Activated CD8-positive, alpha-beta memory T cell treated with anti-CD3 and anti-CD28 coated beads, Interleukin-2, amount 50 U/mL, for 1 hour (primary cell): ENCODE results near the gene KRTAP3-3.

Source experiments
- DNase-seq: peaks from one replicate; pipeline ENCODE4 v3.0.0-alpha.2; 2020; ENCODE audit errors: extremely low read depth

The KRTAP3-3 gene

DNA sequence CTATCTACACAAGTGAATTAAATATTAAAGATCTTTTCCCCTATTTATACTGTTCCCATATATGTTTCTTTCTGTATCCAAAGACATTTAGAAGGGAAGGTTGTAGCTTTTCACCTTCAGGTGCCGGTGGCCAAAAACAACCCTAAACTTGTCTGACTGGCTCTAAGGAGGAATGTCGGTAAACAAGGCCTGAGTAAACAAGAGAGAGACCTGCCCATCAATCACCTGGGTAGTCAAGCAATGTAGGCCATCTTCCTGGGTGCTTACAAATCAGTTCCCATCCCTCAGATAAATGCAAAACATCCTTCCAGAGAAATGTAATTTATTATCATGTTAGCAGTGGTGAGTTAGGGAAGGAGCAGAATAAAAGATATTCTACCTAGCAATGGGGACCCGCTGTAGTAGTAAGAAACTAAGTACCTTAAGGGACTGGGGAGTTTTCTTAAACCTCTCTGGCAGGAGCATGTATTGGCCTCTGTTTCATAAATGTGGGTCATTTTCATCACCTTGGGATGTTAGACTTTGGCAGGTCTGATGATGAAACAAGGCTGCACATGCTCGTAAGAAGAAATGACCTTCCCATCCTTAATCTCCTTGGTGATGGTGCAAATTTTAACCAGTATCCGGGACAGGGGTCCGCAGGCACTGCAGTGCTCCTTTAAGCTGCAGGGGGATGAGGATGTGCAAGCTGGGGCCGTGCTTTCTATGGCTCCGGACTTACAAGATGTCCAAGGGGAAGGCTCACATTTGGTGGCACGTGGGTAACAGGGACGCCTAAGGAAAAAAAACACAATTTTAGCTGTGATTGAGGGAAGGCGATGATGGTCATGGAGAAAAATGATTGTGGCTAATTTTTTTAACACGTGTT lies 35.6 kb downstream of the KRTAP3-3 start:
- no peak for DNase-seq

DNA sequence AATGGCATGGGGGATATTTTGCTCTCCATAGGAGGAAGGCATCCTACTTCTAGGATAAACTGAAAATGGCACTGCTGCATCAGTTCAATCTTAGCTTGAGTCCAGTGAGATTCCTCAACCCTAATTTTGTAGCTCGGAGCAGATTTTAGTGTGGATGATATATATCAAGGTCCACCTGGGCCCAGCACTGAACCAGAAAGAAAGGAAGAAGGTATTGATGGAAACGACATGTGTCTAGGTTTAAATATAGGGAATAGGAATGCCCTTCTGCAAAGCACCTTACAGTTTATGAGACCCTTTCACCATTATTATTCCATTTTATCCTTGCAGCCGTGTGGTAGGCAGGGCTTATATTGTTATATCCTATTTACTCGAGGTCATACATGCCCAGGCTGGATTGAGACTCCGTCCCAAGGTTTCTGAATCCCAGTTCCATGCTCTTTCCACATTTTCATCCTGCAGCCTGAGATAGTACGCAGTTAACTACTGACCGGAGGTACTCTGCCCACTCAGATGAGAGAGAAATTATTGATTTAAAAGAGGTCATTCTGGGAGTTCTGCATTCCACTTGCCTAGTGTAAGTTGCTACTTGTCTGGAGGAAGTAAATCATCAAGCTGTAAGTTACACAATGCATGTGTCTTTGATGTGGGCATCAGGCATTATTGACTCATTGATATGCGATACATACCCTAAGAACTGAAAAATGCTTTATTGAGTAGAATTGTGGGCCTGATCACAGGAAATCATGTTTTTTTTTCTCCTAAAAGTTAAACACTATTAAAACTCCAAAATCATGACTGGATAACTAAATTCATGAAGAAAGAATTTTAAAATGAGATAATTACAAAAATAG lies 37.3 kb downstream of the KRTAP3-3 start:
- DNase-seq = no peak

DNA sequence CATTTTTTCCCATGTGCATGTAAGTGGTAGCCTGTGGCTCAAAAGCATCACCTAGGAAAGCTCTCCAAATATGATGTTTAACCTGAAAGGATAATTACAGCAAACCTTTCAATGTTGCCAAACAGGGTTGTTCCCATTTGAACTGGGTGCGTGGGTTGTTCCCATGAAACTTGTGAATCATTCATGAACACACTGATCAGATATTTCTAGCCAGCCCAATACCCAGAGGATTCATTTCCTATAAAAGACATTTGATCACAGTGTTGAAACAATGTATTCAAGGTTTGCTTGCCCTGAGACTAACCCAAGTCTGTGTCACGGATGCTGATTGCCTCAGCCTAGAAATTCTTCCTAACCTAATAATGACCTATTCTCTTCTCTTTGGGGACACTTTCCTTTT lies 40.1 kb downstream of the KRTAP3-3 start:
- DNase-seq = no peak

DNA sequence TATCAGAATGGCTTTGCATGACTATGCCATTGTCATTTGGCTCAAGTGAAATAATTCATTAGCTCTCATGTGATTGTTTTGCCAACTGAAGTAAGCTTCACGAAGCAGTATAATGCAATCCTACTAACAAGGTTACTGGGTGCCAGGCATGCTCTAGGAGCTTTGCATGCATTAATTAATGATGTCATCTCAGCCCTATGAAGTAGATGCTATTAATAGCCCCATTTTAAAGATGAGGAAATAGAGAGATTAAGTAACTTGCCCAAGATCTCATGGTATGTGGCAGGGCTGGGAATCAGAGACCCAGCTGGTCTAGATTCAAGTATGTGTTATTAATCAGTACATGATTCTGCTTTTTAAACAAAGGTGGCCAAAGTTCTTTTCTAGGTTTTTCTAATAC lies 41.3 kb downstream of the KRTAP3-3 start:
- DNase-seq = no peak

DNA sequence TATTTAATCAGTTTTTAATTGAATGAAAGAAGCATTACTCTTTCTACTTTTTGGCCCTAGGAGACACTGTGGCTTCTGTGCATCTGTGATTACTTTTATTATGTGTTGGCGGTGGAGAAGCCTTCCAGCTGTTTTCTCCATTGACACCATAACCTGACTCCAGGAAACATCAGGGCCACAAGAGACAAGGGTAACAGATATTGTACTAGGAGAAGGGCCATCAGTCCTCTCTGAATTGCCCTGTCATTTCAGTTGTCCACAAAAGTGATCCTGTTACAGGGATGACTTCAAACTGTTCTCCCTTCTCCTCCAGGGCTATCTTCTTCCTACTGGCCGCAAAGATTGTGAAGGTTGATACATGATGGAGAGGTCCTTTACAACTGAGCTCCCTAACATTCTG lies 41.8 kb downstream of the KRTAP3-3 start:
- no peak for DNase-seq

DNA sequence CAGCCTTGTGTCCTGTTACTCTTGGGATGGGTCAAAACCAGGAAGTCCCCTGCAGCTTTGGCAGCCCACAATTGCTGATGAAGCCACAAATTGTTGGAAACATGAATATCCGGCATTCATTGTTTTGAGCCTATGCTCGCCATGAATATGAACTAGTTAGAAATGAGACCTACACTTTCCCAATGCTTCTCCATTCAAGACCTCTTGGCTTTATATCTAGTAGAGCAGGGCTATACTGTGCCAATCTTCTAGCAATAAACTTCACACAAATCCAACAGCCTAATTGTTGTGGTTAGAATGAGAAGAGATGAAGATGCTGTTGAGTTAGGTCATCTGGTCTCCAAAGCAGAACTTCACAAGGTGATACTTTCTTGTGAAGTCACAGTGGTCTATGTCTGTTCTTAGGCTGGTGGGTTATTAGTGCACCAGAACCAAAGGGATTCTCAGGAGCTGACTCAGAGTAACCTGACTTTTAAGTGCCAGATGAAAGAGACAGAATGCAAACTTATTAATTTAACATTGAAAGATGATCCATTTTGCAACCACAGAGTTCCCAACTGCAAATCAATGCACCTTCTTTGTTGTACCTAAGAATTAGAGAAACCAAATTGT lies 42.8 kb downstream of the KRTAP3-3 start:
- no peak for DNase-seq

DNA sequence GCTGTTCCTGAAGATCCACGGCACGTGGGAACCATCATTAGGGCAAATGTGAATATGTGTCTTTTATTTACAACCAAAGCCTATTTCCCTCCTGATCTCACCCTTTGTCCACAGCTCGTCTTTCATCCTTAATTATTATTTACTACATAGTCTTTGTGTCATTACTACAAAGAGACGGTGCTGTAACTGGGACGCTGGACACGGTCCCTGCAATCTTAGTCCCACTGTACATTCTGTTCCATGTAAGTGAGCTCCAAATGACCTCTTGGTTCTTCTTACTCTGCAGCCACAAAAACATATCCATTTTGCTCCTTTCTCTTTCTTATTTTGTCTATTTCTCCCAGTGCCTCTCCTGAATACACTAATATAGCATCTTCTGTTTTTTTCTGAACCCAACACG lies 43.8 kb downstream of the KRTAP3-3 start:
- DNase-seq = no peak

DNA sequence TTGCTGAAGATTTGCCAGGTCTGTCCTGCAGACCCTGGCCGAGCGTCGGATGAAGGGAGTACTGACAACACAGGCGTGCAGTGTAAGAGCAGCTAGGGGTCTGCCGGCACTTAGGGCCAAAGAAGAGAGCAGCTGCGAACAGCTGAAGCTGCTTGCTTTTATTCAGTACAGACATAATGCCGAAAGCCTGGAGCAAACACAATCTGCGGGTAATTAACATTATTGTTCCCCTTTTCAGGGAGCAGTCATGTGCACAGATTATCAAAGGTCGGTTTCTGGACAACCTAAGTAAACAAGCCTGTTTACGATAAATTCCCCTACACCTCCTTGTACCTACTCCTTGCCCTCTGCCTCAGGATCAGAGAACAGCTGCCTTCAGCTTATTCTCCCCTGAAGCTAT lies 44.5 kb downstream of the KRTAP3-3 start:
- DNase-seq = no peak

DNA sequence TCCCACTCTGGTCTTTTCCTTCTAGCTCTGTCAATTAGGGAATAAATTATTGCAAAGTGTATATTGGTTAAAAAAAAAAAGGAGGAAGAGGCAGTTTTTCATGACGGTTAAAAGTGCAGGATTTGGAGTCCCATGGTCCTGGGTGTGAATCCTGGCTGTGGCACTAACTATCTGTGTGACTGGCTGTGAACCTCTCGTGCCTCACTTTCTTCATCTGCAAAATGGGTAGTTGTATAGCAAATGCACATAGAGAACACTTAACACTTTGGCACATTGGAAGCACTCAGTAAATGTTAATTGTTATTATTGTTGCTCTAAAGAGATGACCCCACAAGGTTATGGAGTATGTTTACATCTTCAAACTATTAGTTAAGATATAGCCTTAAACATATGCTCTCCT lies 46.0 kb downstream of the KRTAP3-3 start:
- DNase-seq = no peak

DNA sequence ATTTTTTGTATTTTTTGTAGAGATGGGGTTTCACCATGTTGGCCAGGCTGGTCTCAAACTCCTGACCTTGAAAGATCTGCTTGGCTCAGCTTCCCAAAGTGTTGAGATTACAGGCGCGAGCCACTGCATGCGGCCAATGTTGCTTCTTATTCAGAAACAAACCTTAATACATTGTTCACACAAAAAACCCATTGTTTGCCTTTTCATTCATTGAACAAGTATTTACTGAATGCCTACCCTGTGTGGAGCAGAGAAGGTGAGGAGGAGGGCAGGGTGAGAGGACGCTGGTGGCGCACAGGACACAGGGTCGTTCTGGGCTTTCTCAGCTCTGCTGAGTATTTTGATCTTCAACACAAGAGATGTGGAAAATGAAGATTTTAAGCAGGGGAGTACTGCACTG lies 48.5 kb downstream of the KRTAP3-3 start:
- DNase-seq = no peak

DNA sequence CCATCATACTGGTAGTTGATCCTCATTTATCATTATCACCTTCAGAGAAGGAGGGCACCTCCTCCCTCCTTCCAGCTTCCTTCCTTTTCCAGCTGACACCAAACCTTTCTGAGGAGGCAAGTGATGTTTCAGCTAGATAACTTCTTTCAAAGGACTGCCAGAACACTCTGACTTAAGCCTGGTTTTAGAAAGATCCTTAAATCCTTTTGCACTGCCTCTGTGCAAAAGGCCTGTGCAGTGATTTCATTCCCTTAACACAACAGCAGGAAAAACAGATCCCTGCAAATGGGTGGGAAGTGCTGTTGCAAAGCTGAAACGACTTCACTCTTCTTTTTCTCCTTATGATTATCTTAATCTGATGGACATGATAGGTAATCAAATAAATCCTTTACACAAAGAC lies 49.4 kb downstream of the KRTAP3-3 start:
- no peak for DNase-seq
